Uterus (tissue), 2 donors: Measurements from ENCODE around the gene PLK5.
"Not testable (repeated sequence)": the region's sequence is repeated elsewhere in the genome, so short reads cannot be mapped to it uniquely, and the experiment has no call there.

ENCODE experiments used
- CTCF ChIP-seq, 4 experiments: fragments of 200-600 bp in 2 of 4; fragments of 450-650 bp in 2 of 4; sonication (generic) in 2 of 4; IDR thresholded peaks; one replicate each; pipeline ENCODE4 v1.5.1; 2016 to 2019; ENCODE audit warnings: antibody characterized with exemption in 4 of 4, mild to moderate bottlenecking in 2 of 4, moderate library complexity in 1 of 4
- POLR2A ChIP-seq, 2 donors: fragments of 450-650 bp; IDR thresholded peaks; one replicate each; pipeline ENCODE4 v1.6.1; 2016; ENCODE audit warnings: antibody characterized with exemption in 2 of 2, mild to moderate bottlenecking in 1 of 2, moderate library complexity in 1 of 2

- not testable (repeated sequence) for TF ChIP-seq CTCF, POLR2A (IDR thresholded peaks at IDR 0.05)
Measured at GRCh38 chr19:1539749-1540148, 15.9 kb downstream of the PLK5 start.
